NK-92 treated with Interleukin-12 subunit alpha and Interleukin-12 subunit beta, amount 100 ng/mL, for 24 hours (cell line): ENCODE measurements around the gene HPSE2.
"Not testable (repeated sequence)": the region's sequence is repeated elsewhere in the genome, so short reads cannot be mapped to it uniquely, and the experiment has no call there.

ENCODE experiments used
- DNase-seq: peaks from one replicate; lab custom pipeline; 2025; lab: John Stamatoyannopoulos, UW

HPSE2 gene

DNA sequence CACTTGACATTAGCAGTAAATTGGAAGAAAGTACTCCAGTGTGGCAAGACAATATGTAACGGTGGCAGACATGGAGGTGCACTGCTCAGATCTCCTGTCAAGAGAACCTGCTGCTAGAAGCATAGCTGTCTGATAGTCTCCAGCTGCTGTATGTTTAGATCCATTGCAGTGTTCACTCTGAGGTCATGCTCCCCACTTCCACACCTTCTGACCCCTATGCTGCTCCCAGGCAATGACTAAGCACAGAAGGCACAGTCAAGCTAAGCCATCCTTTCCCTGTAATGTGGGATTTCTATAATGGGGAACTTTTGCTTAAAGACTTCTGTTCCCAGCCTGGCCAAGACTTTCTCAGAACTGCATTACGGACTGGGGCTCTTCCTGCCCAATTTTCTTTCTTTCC is 315.8 kb downstream of the HPSE2 start:
- no peak for DNase-seq

DNA sequence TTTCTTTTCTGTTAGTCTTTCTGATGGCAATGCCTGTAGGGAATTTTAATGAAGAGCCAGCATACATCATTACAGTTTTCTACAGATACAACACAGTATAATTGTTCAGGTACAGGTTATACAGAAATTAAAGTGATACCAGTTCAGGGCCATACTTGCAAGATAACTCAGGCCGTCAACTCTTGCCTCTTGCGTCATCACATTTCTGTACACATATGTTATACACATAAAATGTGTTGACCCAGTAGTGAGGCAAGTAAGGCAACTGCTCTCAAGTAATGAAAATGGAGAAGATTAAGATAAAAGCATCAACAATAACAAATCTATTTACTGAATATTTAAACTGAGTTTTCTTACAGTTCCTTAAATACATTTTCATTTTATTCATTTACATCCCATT is 317.8 kb downstream of the HPSE2 start:
- no peak for DNase-seq

DNA sequence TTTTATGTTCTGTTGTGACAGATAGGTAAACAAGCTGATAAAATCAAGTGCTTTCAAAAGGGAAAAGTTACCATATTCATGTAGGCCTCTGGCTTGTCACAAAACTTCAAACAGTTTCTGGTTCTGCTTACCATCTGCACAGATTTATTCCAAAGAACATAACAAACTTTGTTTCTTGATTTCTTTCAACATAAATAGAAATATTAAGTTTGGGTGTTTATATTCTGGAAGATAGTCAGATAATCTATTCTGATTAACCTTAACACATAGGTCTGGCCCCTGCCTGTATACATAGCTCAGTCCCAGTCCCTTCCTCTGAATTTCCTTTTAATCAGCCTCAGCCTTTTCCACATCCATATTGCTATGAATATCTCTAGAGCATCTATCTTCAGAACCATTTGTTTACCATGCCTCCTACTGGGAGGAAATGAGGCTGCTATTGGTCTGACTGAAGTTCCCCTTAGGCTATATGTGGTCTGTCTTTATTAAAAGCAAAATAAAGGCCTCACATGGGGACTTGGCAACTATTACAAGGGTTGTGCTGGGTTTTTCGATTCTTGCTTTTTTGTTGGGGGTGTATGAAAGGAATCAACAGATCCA is 319.0 kb downstream of the HPSE2 start:
- DNase-seq = no peak

DNA sequence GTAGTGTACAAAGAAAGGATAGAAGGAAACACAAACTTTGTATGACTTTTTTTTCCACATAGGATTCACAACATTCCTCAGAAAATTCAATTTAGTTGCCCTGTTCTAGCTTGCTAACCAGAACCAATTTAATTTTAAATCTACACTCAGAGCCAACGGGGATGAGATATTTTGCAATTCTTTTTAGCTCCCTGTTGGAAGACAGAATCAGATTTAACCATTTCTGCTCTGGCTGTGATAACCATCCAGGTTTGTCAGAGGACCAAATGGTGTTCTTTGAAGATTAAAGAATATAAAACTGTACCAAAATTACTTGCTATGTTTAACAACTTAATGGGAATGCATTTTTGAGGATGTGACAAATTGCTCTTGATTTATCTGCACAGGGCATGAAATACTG is 319.7 kb downstream of the HPSE2 start:
- no peak for DNase-seq

DNA sequence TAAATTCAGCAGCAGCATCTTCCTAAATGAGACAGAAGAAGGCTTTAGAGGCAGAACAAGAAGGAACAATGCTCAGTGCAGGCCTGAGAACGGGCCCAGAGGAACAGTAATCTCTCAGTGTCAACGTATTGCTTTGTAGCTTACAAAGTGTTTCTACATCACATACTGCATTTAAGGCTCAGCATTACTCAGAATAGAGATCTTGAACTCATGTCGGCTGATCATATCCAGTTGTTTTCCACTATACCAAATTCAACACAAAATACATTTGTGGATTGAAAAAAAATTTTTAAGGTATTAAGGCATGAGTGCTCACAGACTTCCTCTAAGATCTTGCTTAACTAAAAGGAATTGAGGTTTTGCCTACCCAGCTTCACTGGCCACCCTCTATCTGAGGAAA is 325.1 kb downstream of the HPSE2 start:
- no peak for DNase-seq

DNA sequence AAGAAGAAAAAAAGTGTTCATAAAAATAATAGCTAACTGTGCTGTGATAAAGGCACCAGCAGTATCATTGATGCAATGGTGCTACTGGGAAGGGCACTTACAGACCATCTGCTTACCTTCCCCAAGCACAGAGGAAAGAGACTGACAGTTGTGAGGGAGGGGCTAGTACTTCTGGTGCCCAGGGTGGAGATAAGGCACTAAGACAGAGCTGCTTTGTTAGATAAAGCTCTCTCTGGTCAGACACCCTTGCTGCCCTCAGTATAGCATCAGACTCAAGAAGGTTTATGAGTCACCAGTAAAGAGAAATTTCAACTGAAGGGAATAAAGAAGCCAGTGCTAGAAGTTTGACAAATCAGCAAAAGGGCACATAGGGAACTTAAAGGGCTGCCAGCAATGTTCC is 325.6 kb downstream of the HPSE2 start:
- no peak for DNase-seq

DNA sequence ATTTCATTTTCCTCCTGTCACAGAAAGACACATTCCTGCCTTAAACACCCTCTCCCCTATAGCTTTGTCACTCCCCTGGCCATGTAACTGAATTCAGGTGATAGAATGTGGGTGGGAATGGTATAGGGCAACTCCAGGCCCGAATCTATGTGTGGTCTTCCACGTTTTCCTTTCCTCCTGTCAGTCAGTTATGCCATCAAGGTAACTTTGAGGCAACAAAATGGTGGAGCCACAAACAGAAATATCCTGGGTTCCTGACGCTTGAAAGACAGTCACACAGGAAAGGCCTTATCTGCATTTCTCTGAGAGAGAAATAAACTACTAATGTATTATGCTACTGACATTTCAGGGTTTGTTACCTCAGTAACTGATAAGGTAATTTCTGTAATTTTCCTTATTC is 326.8 kb downstream of the HPSE2 start:
- no peak for DNase-seq

DNA sequence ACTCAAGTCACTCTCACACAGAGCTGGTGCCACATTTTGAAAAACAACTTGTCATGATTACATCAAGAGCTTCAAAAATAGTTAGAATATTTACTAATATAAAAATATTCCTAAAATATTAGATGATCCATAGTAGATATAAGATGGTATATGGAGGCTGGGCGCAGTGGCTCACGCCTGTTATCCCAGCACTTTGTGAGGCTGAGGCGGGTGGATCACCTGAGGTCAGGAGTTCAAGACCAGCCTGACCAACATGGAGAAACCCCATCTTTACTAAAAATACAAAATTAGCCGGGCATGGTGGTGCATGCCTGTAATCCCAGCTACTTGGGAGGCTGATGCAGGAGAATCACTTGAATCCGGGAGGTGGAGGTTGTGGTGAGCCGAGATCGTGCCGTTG is 327.4 kb downstream of the HPSE2 start:
- DNase-seq = not testable (repeated sequence)

DNA sequence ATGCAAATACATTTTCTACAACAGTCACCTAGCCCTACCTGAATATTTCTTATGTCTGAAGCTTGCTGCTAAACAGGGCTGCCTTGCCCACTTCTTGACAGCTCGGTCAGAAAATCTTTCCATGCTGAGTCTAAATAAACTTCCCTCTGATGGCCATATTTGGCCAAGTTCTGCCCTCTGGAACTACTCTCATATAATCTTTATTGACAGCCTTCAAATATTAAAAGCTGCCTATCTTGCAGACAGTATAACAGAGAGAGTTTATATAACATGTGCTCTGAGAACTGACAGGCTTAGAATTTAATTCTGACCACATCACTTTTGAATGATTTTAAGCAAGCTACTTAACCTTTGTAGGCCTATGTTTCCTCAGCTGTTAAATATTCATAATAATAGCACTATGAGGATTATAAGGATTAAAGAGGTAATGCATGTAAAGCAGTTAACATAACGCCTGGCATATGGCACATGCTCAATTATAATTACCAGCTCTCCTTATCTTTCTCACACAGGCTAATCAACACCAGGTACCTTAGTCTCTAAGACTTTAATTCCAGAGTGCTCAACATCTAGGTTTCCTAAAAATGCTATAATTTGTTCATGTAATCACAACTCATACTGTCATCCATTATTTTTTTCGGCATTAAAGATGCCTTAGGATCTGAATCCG is 334.1 kb downstream of the HPSE2 start:
- no peak for DNase-seq

DNA sequence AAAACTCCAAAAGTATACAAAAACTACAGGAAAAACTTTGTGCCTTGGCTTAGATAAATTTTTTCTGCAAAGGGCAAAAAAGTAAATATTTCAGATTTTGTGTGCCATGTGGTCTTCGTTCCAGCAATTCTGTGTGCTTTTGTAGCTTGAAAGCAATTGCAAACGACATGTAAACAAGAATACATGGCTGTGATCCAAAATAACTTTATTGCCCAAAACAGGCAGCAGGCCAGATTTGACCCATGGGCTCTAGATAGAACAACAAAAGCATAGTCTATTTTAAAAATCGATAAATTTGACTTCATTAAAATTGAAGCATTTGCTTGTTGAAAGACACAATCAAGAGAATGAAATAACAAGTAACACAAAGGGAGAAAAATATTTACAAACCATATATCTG is 336.6 kb downstream of the HPSE2 start:
- no peak for DNase-seq

DNA sequence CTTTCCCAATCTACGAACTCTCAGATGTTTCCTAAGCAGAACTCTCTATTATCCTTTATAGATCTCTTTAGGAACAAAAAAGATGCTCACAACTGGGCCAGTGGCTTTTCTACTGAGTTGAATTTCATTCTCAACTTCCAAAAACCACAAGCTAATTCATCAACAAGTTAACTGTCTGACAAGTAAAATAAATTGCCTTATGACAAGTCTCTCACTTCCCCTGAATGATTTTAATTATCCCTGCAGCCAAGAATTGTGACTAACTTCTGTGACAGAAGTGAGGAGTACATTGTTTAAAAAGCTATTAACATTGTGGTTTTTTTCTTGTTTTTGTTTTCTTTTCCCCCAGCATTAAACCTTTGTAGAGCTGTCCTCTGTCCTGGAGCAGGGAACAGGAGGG is 343.1 kb downstream of the HPSE2 start:
- DNase-seq = no peak

DNA sequence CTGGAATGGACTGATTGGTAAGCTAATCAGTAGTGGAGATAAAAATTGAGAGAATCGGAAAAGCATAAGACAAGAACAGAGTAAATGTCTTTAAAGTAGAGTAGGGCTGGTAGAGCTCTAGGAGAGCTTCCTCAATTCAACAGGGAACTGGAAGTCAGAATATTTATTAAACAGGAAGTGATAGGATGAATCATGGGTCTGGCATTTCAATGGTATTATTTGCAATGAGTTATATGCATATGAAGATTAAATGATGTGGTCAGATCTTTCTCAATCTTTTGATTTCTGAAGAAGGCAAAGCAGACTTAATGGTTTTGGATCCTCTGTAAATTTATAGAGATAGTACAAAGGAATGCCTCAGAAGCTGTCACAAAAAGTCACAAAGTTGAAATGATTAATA is 349.0 kb downstream of the HPSE2 start:
- DNase-seq = no peak

DNA sequence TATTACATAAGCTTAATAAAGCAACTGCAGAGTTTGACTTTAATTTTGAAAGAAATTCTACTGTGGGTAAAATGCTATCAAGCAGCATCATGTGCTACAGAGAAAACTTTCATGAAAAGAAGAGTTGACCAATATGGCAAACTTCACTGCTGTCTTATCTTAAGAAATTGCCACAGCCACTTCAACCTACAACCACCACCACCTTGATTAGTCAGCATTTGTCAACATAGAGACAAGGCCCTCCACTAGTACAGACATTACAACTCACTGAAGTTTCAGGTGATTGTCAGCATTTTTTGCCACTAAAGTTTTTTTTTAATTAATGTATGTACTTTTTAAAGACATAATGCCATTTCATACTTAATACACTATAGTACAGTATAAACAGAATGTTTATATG is 350.3 kb downstream of the HPSE2 start:
- DNase-seq = no peak

DNA sequence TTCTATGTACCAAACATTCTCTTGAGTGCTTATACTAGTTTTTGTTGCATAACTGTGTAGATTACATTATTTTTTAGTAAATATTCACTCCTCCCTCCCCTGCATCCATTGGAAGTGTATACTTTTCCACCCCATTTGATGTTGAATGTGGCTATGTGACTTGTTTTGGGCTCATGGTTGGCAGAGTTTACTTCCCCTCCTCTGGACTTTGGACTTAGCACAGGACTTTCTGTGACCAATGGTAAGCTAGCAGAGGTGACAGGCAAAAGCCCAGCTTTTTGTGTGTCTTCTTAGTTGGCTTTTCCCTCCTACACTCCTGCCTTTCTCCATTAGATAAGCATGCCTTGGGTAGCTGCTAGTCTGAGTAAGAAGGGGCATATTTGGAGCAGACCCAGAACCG is 353.9 kb downstream of the HPSE2 start:
- DNase-seq = no peak

DNA sequence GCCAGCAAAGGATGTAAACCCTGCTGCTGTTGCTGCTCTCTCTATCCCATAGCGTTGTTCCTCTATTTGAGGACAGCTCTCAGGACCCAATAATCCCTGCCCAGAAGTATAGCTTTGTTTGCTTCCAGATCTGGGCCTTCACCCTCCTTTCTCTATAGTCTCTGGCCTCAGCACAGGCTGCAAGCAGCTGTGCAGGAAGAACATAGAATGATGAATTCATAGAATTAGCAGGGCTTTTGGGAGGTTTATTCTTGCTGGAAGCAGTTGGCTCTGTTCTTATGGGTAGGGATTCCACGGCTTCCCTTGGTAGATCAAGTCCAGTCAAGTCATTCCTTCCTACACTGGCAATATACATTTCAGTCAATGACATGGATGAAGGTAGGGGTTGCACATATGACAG is 354.7 kb downstream of the HPSE2 start:
- no peak for DNase-seq

DNA sequence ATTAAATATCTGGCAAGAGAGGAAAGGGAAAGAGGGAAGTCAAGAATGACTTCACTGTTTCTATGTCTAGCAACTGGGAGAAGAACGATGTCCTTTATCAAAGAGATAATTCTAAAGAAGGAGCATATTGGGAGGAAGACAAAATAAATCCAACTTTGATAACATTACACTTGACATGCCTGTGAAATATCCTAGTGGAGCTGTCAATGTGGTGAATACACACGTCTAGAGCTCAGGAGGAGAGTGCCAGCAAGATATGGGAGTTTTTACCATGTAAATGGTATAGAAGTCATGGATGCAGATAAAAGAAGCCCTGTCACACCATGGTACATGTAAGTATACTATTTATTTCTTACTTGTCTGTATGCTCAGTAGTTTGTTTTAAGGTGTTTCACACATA is 356.7 kb downstream of the HPSE2 start:
- no peak for DNase-seq

DNA sequence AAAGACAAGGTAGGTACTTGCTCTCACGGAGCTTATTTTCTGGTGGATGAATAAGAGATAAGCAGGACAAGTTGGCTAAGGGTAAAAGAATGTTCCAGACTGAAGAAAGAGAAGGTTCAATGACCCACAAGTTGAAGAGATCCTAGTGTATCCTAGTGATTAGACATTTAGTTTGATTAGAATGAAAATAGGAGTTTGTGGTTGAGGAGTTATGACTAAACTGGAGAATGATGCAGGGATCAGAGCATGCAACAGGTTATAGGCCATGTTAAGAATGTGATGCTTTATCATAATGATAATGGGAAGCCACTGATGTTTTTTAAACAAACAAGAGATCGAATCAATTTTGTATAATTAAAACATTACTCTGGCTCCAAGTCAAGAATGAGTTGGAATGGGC is 357.2 kb downstream of the HPSE2 start:
- DNase-seq = no peak

DNA sequence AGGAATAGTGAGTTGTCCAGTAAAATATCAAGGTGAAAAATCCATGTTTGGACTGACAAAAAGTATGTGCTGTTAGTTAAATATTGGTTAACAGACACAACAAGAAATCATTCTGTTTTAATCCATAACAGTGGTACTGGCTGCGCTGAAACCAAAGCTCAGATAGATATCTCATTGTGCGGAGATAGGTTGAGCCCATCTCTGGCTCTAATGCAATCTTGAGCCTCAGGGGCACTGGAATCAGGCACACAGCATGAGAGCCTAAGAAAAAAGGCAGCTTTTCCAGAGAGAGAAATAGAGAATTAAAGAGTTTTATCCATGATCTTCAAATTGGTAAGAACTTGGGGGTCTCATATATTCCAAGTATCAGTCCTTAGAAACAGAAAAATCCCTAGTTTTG is 373.7 kb downstream of the HPSE2 start:
- DNase-seq = no peak

DNA sequence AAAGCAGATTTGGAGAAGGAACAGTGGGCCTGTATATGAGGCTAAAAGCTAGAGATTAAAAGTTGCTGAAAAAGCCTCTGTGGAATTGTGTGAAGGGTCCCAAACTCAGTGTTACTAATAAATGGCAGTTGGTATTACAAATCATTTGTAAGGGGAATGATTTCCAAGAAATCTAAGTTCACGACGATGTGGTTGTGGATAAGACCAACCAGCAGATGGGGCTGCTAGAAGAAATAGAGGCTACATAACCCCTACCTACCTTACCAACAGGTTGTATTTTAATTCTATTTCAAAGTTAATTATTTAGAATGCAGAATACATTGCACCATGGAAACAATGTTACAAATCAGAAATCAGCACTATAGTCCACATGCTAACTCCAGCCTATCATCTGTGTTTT is 377.1 kb downstream of the HPSE2 start:
- DNase-seq = no peak

DNA sequence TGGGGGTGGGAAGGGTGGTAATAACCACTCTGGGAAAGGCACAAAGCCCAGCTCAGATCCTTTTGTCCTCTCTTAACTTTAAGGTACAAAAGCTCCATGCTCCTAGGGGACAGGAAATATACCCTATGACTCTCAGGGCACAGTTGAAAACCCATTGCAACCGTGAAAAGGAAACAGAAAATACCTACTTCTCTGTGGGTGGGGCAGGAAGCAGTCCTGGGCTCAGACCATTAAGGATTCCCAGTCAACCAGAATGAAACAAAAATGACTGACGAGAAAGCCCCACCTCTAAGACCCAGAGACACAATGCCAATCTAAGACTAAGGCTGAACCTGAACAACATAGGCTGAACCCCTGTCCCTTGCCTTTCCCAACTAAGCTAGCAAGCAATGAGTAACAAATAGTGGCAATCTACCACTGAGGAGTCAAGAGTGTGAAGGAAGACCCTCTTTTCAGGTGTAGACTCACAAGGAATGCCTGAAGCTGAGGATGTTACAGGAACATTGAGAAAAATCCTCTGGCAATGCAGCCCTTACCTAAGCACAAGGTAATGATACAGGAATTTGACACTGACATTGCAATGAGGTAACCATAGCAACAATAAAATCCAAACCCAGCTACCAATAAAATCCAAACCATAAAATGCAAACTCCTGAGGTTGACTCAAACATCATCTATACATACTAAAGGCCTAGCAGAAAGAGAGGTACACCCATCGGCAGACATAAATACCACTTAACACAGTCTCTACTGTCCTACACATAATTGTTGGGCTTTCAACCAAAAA is 380.1 kb downstream of the HPSE2 start:
- DNase-seq = no peak

DNA sequence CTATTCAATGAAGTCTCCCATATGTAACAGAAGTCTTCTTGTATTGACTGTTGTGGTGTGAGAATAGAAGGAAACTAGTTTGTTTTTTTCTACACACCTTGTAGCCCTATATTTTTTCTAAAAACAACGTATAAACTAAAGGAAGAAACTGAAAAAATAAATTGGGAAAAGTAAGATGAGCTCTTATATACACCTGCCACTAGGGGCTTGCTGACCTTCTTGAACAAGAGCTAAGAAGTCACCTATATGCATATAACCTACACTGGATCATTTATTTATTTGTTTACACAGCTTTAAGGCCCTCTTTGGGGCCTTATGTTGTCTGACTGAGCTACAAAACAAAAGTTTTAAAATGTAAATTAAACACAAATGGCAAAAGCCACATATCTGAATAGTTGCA is 383.0 kb downstream of the HPSE2 start:
- no peak for DNase-seq

DNA sequence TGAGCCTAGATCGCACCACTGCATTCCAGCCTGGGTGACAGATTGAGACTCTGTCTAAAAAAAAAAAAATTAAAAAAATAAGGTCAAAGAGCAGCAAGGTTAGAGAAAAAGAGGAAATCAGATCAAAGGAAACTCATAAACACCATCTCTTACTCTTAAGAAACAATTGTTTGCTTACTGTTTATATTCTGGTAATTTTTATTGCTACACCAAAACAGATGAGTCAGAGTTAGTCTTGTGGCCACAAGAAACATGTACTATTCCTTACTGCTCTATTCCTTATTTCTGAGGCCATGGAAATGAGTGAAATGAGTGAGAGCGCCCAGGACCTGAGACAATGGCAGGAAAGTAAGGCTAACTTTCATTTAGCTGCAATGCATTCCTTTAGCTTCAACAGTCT is 387.3 kb downstream of the HPSE2 start:
- no peak for DNase-seq

DNA sequence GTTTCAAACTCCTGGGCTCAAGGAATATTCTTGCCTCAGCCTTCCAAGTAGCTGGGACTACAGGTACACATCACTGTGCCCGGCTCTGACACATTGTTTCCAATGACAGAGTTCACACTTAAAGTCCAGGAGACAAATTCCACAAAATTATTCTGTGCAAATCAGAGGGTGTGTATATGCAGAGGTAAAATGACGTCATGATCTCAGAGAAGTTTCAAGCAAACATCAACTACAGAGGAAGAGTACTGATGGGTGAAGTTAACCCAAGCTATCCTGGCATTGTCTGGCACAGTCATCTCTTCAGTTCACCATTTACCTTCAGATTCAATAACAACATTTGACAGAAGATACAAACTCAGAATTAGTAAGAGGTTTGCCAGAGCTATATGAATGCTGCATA is 388.9 kb downstream of the HPSE2 start:
- no peak for DNase-seq

DNA sequence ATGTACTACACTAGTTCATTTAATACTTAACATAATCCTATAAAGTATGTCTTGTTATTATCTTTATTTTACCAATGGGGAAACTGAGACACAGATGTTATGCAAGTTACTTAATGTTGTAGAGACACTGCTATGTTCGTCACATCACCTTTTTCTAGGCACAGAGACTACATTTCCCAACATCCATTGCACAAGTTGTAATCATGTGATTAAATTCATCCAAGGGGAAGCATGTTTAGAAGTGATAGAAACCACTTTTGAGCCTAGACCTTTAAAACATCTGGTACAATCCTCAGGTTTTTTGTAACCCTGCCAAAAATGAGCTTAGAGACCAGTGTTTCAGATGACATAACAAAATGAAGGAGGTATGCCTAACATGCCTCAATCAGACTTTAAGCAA is 402.1 kb downstream of the HPSE2 start:
- no peak for DNase-seq
